HCT116 (cell line): ENCODE data around the gene SGSH. TPM values are rescaled to one million over a fixed set of nuclear protein-coding genes. Genes with fewer than 3 reads are reported as not detected.

Source experiments
- ATAC-seq: fragments of 200-7000 bp; cut with Tn5 transposase; 2 replicates; pipeline ENCODE4 v1.9.1; 2020; ENCODE audit warnings: mild to moderate bottlenecking, moderate library complexity
- BruUV-seq: library from RNA; stranded (reverse); fragments of 400-500 nt; replicated peaks from 2 replicates; lab custom pipeline; 2021; lab: Mats Ljungman, UMichigan
- CTCF ChIA-PET: fragments of 300-600 bp; sonication (Branson Sonifier 250); formaldehyde crosslinking; loops from one replicate; lab custom pipeline; 2021; ENCODE audit warnings: antibody characterized with exemption; lab: Charles Lee
- POLR2A ChIA-PET: fragments of 300-600, 350-600 bp; sonication (Branson Sonifier 250); formaldehyde crosslinking; loops from one replicate; lab custom pipeline; 2021; ENCODE audit warnings: antibody characterized with exemption; lab: Charles Lee
- RAD21 ChIA-PET, 2 experiments: fragments of 300-600 bp; sonication (Branson Sonifier 250); formaldehyde crosslinking; loops; one replicate each; lab custom pipeline; 2023; ENCODE audit warnings: low total read pairs in 2 of 2; ENCODE audit not compliant: uncharacterized antibody in 2 of 2, unreplicated experiment in 2 of 2, low non-redundant PET in 1 of 2; lab: Charles Lee
- DNase-seq: peaks from one replicate; pipeline ENCODE4 v3.0.0-alpha.2; 2010; ENCODE audit warnings: low read depth, low spot score
- H2AFZ ChIP-seq: fragments of 200-600 bp; shearing (Covaris generic), sonication (generic); 2 replicates; pipeline ENCODE4 v1.6.1; 2017; ENCODE audit warnings: low read depth, mixed run types, mixed read lengths, antibody characterized with exemption, low read length; ENCODE audit not compliant: poor library complexity, severe bottlenecking
- H3K27ac ChIP-seq: 2 replicates; pipeline ENCODE4 v1.5.1; 2012; ENCODE audit warnings: low read depth, low read length
- H3K27me3 ChIP-seq: fragments of 200-600 bp; sonication (generic); 2 replicates; pipeline ENCODE4 v1.6.1; 2016; ENCODE audit warnings: mixed run types, low read length, mixed read lengths; ENCODE audit not compliant: insufficient read depth
- H3K36me3 ChIP-seq, 2 experiments: fragments of 200-500 bp in 1 of 2; fragments of 200-600 bp in 1 of 2; sonication (Bioruptor generic) in 1 of 2; sonication (generic) in 1 of 2; 2 replicates each; pipeline versions ENCODE4 v1.5.1 to v1.6.1; 2014 to 2016; ENCODE audit warnings: low read length in 2 of 2, inconsistent platforms in 1 of 2, mixed read lengths in 1 of 2, mixed run types in 1 of 2; ENCODE audit not compliant: insufficient read depth in 2 of 2, control insufficient read depth in 1 of 2
- H3K4me1 ChIP-seq, 2 experiments: fragments of 200-600 bp in 1 of 2; sonication (generic) in 1 of 2; 2 replicates each; pipeline versions ENCODE4 v1.5.1 to v1.6.1; 2012 to 2017; ENCODE audit warnings: low read length in 2 of 2, inconsistent platforms in 1 of 2, mild to moderate bottlenecking in 1 of 2, mixed read lengths in 1 of 2, mixed run types in 1 of 2, moderate library complexity in 1 of 2; ENCODE audit not compliant: insufficient read depth in 2 of 2, control insufficient read depth in 1 of 2
- H3K4me2 ChIP-seq: fragments of 200-600 bp; sonication (generic); 2 replicates; pipeline ENCODE4 v1.6.1; 2017; ENCODE audit warnings: mixed run types, low read length, mixed read lengths
- H3K4me3 ChIP-seq, 2 experiments: fragments of 200-600 bp in 1 of 2; sonication (generic) in 1 of 2; replicated peaks in 1 of 2; 2 replicates each; pipeline ENCODE4 v1.5.1; 2011 to 2016; ENCODE audit warnings: low read length in 2 of 2, control low read depth in 1 of 2, low read depth in 1 of 2, mild to moderate bottlenecking in 1 of 2, mixed read lengths in 1 of 2, mixed run types in 1 of 2
- H3K79me2 ChIP-seq: fragments of 200-600 bp; sonication (generic); 2 replicates; pipeline ENCODE4 v1.6.1; 2017; ENCODE audit warnings: mild to moderate bottlenecking, mixed run types, low read length, moderate library complexity, mixed read lengths; ENCODE audit not compliant: insufficient read depth
- H3K9ac ChIP-seq: fragments of 200-600 bp; sonication (generic); 2 replicates; pipeline ENCODE4 v1.6.1; 2016; ENCODE audit warnings: low read length, mixed read lengths
- H3K9me2 ChIP-seq: fragments of 200-600 bp; sonication (generic), shearing (Covaris generic); 2 replicates; pipeline ENCODE4 v1.6.1; 2017; ENCODE audit warnings: mixed run types, mild to moderate bottlenecking, moderate library complexity; ENCODE audit not compliant: insufficient read depth
- H3K9me3 ChIP-seq, 2 experiments: fragments of 200-500 bp in 1 of 2; fragments of 200-600 bp in 1 of 2; sonication (Bioruptor generic) in 1 of 2; sonication (generic) in 1 of 2; 2 replicates each; pipeline ENCODE4 v1.6.1; 2014 to 2017; ENCODE audit warnings: low read length in 2 of 2, mixed read lengths in 2 of 2, inconsistent platforms in 1 of 2, low read depth in 1 of 2, mild to moderate bottlenecking in 1 of 2, mixed run types in 1 of 2, moderate library complexity in 1 of 2; ENCODE audit not compliant: control insufficient read depth in 1 of 2, insufficient read depth in 1 of 2
- H4K20me1 ChIP-seq: fragments of 200-600 bp; sonication (generic), shearing (Covaris generic); 2 replicates; pipeline ENCODE4 v1.6.1; 2017; ENCODE audit warnings: mixed run types, mild to moderate bottlenecking, moderate library complexity; ENCODE audit not compliant: insufficient read depth
- CBX3 ChIP-seq: IDR thresholded peaks from 2 replicates; pipeline ENCODE4 v1.6.1; 2012; ENCODE audit warnings: low read depth
- EGR1 ChIP-seq: IDR thresholded peaks from 2 replicates; pipeline ENCODE4 v1.6.1; 2012; ENCODE audit warnings: low read depth
- EZH2 ChIP-seq: fragments of 200-600 bp; sonication (generic); IDR thresholded peaks from 2 replicates; pipeline ENCODE4 v1.6.1; 2017; ENCODE audit warnings: antibody characterized with exemption, mixed run types
- EZH2phosphoT487 ChIP-seq: fragments of 200-600 bp; IDR thresholded peaks from 2 replicates; pipeline ENCODE4 v1.6.1; 2018; ENCODE audit warnings: antibody characterized with exemption, borderline replicate concordance
- JUND ChIP-seq: IDR thresholded peaks from 2 replicates; pipeline ENCODE4 v1.6.1; 2012
- POLR2A ChIP-seq: IDR thresholded peaks from 2 replicates; pipeline ENCODE4 v1.7.0; 2011; ENCODE audit warnings: borderline replicate concordance; ENCODE audit not compliant: insufficient read depth, insufficient read length; ENCODE audit errors: extremely low read depth
- POLR2AphosphoS5 ChIP-seq: IDR thresholded peaks from 2 replicates; pipeline ENCODE4 v1.6.1; 2011; ENCODE audit warnings: mild to moderate bottlenecking, low read depth, low read length, moderate library complexity
- SRF ChIP-seq: IDR thresholded peaks from 2 replicates; pipeline ENCODE4 v1.6.1; 2012; ENCODE audit warnings: low read depth
- YY1 ChIP-seq: IDR thresholded peaks from 2 replicates; pipeline ENCODE4 v1.6.1; 2011; ENCODE audit warnings: low read length, low read depth, moderate library complexity, mild to moderate bottlenecking; ENCODE audit not compliant: insufficient replicate concordance; ENCODE audit errors: extremely low read depth
- ZFX ChIP-seq: fragments of 450-650 bp; IDR thresholded peaks from 2 replicates; pipeline ENCODE4 v1.6.1; 2017
- ZNF274 ChIP-seq: fragments of 200-500 bp; sonication (Bioruptor generic); IDR thresholded peaks from 2 replicates; pipeline ENCODE4 v1.6.1; 2014; ENCODE audit warnings: mild to moderate bottlenecking, low read depth, low read length, inconsistent platforms
- intact Hi-C: fragments of 100-400 bp; cut with micrococcal nuclease; formaldehyde crosslinking; loops from 2 replicates; pipeline ENCODE4 v1.10.0; 2022
- total RNA-seq: library from RNA; stranded (reverse); gene quantifications from one replicate; pipeline ENCODE4 v1.2.1, GENCODE V29; 2021; ENCODE audit not compliant: unreplicated experiment
- TF ChIP-seq, protein P1 (sequence below): IDR thresholded peaks from 2 replicates; pipeline ENCODE4 v1.6.1; 2012
- TF ChIP-seq, protein P2 (sequence below): IDR thresholded peaks from 2 replicates; pipeline ENCODE4 v1.6.1; 2012; ENCODE audit warnings: low read depth
- TF ChIP-seq, protein P3 (sequence below): IDR thresholded peaks from 2 replicates; pipeline ENCODE4 v1.6.1; 2011; ENCODE audit warnings: mild to moderate bottlenecking, low read length, moderate library complexity; ENCODE audit not compliant: insufficient replicate concordance; ENCODE audit errors: extremely low read depth

The SGSH gene
- total RNA-seq, 1 experiment from 2014 or later: 34.4 TPM

- Histone ChIP-seq H3K27me3 (no peaks in the 10 kb centered on the region), H3K9me2 (no peaks in the 10 kb centered on the region)
- TF ChIP-seq POLR2A (no peak), POLR2AphosphoS5 (no peak), CBX3 (no peak), JUND (no peak), EZH2 (no peak), SRF (no peak), ZNF274 (no peak), EGR1 (no peak), ZFX (no peak), YY1 (no peak), EZH2phosphoT487 (no peak)
- TF ChIP-seq, protein P1, sequence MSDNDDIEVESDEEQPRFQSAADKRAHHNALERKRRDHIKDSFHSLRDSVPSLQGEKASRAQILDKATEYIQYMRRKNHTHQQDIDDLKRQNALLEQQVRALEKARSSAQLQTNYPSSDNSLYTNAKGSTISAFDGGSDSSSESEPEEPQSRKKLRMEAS: no peak
- TF ChIP-seq, protein P2, sequence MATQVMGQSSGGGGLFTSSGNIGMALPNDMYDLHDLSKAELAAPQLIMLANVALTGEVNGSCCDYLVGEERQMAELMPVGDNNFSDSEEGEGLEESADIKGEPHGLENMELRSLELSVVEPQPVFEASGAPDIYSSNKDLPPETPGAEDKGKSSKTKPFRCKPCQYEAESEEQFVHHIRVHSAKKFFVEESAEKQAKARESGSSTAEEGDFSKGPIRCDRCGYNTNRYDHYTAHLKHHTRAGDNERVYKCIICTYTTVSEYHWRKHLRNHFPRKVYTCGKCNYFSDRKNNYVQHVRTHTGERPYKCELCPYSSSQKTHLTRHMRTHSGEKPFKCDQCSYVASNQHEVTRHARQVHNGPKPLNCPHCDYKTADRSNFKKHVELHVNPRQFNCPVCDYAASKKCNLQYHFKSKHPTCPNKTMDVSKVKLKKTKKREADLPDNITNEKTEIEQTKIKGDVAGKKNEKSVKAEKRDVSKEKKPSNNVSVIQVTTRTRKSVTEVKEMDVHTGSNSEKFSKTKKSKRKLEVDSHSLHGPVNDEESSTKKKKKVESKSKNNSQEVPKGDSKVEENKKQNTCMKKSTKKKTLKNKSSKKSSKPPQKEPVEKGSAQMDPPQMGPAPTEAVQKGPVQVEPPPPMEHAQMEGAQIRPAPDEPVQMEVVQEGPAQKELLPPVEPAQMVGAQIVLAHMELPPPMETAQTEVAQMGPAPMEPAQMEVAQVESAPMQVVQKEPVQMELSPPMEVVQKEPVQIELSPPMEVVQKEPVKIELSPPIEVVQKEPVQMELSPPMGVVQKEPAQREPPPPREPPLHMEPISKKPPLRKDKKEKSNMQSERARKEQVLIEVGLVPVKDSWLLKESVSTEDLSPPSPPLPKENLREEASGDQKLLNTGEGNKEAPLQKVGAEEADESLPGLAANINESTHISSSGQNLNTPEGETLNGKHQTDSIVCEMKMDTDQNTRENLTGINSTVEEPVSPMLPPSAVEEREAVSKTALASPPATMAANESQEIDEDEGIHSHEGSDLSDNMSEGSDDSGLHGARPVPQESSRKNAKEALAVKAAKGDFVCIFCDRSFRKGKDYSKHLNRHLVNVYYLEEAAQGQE: no peak
- TF ChIP-seq, protein P3, sequence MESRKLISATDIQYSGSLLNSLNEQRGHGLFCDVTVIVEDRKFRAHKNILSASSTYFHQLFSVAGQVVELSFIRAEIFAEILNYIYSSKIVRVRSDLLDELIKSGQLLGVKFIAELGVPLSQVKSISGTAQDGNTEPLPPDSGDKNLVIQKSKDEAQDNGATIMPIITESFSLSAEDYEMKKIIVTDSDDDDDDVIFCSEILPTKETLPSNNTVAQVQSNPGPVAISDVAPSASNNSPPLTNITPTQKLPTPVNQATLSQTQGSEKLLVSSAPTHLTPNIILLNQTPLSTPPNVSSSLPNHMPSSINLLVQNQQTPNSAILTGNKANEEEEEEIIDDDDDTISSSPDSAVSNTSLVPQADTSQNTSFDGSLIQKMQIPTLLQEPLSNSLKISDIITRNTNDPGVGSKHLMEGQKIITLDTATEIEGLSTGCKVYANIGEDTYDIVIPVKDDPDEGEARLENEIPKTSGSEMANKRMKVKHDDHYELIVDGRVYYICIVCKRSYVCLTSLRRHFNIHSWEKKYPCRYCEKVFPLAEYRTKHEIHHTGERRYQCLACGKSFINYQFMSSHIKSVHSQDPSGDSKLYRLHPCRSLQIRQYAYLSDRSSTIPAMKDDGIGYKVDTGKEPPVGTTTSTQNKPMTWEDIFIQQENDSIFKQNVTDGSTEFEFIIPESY: no peak
- TF ChIP-seq, all 23 proteins: peak for 0
- no TSS peak for BruUV-seq
- Histone ChIP-seq H3K4me1 (peaks cover 0 to 4% of the 10 kb centered on the region in 2 experiments; a peak in 2 of 4 replicates), H3K36me3 (no peaks in the 10 kb centered on the region), H4K20me1 (no peaks in the 10 kb centered on the region), H3K27ac (no peak overlapping the region), H3K9me3 (no peaks in the 10 kb centered on the region), H3K4me2 (no peak overlapping the region), H3K79me2 (no peaks in the 10 kb centered on the region), H2AFZ (no peak overlapping the region), H3K9ac (no peak overlapping the region), H3K4me3 (no peak overlapping the region)
- intact Hi-C loops: no loop called here
- ChIA-PET POLR2A (no interaction called here), CTCF (no interaction called here), RAD21 (no interaction called here)
- DNase-seq: no peak
- ATAC-seq: no peak
These were observed 55.9 kb downstream of the SGSH start for GRCh38 chr17:80164185-80164584.
